ENCODE data around the gene FBLN1. TPM values are rescaled to one million over a fixed set of nuclear protein-coding genes. Genes with fewer than 3 reads are reported as not detected.
"Not testable (repeated sequence)": the region's sequence is repeated elsewhere in the genome, so short reads cannot be mapped to it uniquely, and the experiment has no call there.

FBLN1 gene
- total and polyA plus RNA-seq, 2 of the 13 experiments (the other 11 are each of a cell fraction or from before 2014, with no cell fraction given): 37.3 to 103 TPM

DNA sequence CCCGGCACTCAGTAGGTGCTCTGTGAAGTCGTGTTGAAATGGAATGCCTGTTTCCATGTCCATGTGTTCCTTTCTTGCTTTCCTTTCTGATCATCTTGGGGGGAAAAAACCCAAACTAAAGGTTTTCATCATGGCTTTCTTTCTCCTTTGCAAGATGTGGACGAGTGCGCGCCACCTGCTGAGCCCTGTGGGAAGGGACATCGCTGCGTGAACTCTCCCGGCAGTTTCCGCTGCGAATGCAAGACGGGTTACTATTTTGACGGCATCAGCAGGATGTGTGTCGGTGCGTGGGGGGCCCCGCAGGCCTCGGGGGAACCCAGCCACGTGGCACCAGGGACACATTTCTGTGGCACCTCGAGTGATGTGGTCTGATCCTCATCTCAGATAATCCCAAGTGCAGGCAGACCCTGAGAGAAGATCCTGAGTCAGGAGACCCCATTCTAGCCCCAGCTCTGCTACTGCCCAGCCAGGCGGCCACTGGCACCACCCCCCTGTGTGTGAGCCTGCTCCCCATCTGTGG, 39.4 kb downstream of the FBLN1 start:
- Histone ChIP-seq H3K4me2 (ENCODE audit: low read depth, low read length) (no peak overlapping the region), H3K36me3 (replicated peaks in 1 of 2; ENCODE audit: control insufficient read depth in 1 of 2, insufficient read depth in 2 of 2, low read length in 2 of 2) (peaks cover 18 to 43% of the 10 kb centered on the region in 2 experiments), H3K9ac (ENCODE audit: insufficient read depth, low read depth, low read length) (no peak overlapping the region), H2AFZ (ENCODE audit: low read length) (no peak overlapping the region), H4K20me1 (ENCODE audit: insufficient read depth, low read length) (no peaks in the 10 kb centered on the region), H3K79me2 (ENCODE audit: insufficient read depth, low read length) (no peaks in the 10 kb centered on the region), H3K4me3 (replicated peaks in 1 of 3; ENCODE audit: insufficient read depth in 1 of 3, low read depth in 2 of 3, low read length in 3 of 3) (no peak overlapping the region), H3K27ac (ENCODE audit: extremely low read length, insufficient read depth, low read length) (no peak overlapping the region), H3K27me3 (ENCODE audit: control insufficient read depth in 1 of 2, insufficient read depth in 2 of 2, low read length in 2 of 2) (no peaks in the 10 kb centered on the region), H3K4me1 (ENCODE audit: insufficient read depth, low read length) (no peaks in the 10 kb centered on the region), H3K9me3 (ENCODE audit: low read length) (no peaks in the 10 kb centered on the region)
- intact Hi-C loops (cut with micrococcal nuclease; ENCODE audit: unreplicated experiment) (no loop called here), in situ Hi-C loops (cut with HindIII; ENCODE audit: extremely low pct_ligation_motif_present, low pct_unique_long_range_greater_than_20kb) (no loop called here)
- 95% methylated on average over 13 of the region's 19 CpGs for WGBS (ENCODE audit: low lambda C conversion rate)
- TF ChIP-seq ETV5 (CRISPR knock-in tag; IDR thresholded peaks at IDR 0.05; ENCODE audit: borderline replicate concordance) (no peak), SCMH1 (CRISPR knock-in tag; IDR thresholded peaks at IDR 0.05; ENCODE audit: borderline replicate concordance) (no peak), ZNF510 (CRISPR knock-in tag; IDR thresholded peaks at IDR 0.05; ENCODE audit: low read depth) (no peak), ZKSCAN8 (CRISPR knock-in tag; IDR thresholded peaks at IDR 0.05; ENCODE audit: borderline replicate concordance) (no peak), ZNF644 (CRISPR knock-in tag; IDR thresholded peaks at IDR 0.05; ENCODE audit: low read depth) (no peak), THYN1 (CRISPR knock-in tag; IDR thresholded peaks at IDR 0.05; ENCODE audit: borderline replicate concordance, low read depth) (no peak)
- TF ChIP-seq, protein P1, sequence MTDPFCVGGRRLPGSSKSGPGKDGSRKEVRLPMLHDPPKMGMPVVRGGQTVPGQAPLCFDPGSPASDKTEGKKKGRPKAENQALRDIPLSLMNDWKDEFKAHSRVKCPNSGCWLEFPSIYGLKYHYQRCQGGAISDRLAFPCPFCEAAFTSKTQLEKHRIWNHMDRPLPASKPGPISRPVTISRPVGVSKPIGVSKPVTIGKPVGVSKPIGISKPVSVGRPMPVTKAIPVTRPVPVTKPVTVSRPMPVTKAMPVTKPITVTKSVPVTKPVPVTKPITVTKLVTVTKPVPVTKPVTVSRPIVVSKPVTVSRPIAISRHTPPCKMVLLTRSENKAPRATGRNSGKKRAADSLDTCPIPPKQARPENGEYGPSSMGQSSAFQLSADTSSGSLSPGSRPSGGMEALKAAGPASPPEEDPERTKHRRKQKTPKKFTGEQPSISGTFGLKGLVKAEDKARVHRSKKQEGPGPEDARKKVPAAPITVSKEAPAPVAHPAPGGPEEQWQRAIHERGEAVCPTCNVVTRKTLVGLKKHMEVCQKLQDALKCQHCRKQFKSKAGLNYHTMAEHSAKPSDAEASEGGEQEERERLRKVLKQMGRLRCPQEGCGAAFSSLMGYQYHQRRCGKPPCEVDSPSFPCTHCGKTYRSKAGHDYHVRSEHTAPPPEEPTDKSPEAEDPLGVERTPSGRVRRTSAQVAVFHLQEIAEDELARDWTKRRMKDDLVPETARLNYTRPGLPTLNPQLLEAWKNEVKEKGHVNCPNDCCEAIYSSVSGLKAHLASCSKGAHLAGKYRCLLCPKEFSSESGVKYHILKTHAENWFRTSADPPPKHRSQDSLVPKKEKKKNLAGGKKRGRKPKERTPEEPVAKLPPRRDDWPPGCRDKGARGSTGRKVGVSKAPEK (CRISPR knock-in tag; IDR thresholded peaks at IDR 0.05; ENCODE audit: borderline replicate concordance): no peak
- TF ChIP-seq, protein P2, sequence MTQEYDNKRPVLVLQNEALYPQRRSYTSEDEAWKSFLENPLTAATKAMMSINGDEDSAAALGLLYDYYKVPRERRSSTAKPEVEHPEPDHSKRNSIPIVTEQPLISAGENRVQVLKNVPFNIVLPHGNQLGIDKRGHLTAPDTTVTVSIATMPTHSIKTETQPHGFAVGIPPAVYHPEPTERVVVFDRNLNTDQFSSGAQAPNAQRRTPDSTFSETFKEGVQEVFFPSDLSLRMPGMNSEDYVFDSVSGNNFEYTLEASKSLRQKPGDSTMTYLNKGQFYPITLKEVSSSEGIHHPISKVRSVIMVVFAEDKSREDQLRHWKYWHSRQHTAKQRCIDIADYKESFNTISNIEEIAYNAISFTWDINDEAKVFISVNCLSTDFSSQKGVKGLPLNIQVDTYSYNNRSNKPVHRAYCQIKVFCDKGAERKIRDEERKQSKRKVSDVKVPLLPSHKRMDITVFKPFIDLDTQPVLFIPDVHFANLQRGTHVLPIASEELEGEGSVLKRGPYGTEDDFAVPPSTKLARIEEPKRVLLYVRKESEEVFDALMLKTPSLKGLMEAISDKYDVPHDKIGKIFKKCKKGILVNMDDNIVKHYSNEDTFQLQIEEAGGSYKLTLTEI (CRISPR knock-in tag; conservative IDR thresholded peaks at IDR 0.05): no peak
- TF ChIP-seq, protein P3, sequence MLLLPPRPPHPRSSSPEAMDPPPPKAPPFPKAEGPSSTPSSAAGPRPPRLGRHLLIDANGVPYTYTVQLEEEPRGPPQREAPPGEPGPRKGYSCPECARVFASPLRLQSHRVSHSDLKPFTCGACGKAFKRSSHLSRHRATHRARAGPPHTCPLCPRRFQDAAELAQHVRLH (CRISPR knock-in tag; IDR thresholded peaks at IDR 0.05; ENCODE audit: borderline replicate concordance, low read depth): no peak
- no peak for DNase-seq (ENCODE audit: low spot score)
- ChIA-PET CTCF (ENCODE audit: low intra/inter-chr PET ratio, low total read pairs) (no interaction called here), POLR2A (no interaction called here)
- BruUV-seq (replicated peaks): no TSS peak
- no peak for FAIRE-seq
- ATAC-seq: no peak

DNA sequence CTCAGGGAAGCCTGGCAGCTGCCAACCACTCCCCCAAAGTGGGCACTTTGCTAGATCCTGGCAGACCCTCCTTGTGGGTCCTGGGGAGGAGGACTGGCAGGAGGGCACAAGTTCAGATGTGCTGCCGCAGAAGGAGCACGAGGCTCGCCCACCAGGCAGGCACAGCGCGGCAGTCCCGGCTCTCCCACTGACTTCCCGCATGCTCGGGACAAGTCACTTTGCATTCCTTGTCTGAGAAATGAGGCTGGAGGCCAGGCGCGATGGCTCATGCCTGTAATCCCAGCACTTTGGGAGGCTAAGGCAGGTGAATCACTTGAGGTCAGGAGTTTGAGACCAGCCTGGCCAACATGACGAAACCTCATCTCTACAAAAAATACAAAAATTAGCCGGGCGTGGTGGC, 40.1 kb downstream of the FBLN1 start:
- H2AFZ ChIP-seq (ENCODE audit: low read length); H3K79me2 ChIP-seq (ENCODE audit: insufficient read depth, low read length); H3K4me1 ChIP-seq (ENCODE audit: insufficient read depth, low read length); H3K4me3 ChIP-seq (replicated peaks in 1 of 3; ENCODE audit: insufficient read depth in 1 of 3, low read depth in 2 of 3, low read length in 3 of 3); FAIRE-seq; ATAC-seq; H3K9ac ChIP-seq (ENCODE audit: insufficient read depth, low read depth, low read length); POLR2A ChIA-PET; in situ Hi-C loops (cut with HindIII; ENCODE audit: extremely low pct_ligation_motif_present, low pct_unique_long_range_greater_than_20kb); H4K20me1 ChIP-seq (ENCODE audit: insufficient read depth, low read length); H3K9me3 ChIP-seq (ENCODE audit: low read length); H3K27ac ChIP-seq (ENCODE audit: extremely low read length, insufficient read depth, low read length); CTCF ChIA-PET (ENCODE audit: low intra/inter-chr PET ratio, low total read pairs); H3K27me3 ChIP-seq (ENCODE audit: control insufficient read depth in 1 of 2, insufficient read depth in 2 of 2, low read length in 2 of 2); H3K4me2 ChIP-seq (ENCODE audit: low read depth, low read length); BruUV-seq (replicated peaks); intact Hi-C loops (cut with micrococcal nuclease; ENCODE audit: unreplicated experiment); DNase-seq (ENCODE audit: low spot score): not testable (repeated sequence)
- WGBS (ENCODE audit: low lambda C conversion rate): 100% methylated on average over 5 of the region's 13 CpGs
- peaks cover 18 to 48% of the 10 kb centered on the region in 2 experiments for H3K36me3 ChIP-seq (replicated peaks in 1 of 2; ENCODE audit: control insufficient read depth in 1 of 2, insufficient read depth in 2 of 2, low read length in 2 of 2)

All from HepG2 (cell line).